ENCODE measurements around the gene GRID1. TPM values are rescaled to one million over a fixed set of nuclear protein-coding genes. Genes with fewer than 3 reads are reported as not detected.

Gene GRID1
- total RNA-seq, 1 donor from 2014 or later = 0.68 TPM

DNA sequence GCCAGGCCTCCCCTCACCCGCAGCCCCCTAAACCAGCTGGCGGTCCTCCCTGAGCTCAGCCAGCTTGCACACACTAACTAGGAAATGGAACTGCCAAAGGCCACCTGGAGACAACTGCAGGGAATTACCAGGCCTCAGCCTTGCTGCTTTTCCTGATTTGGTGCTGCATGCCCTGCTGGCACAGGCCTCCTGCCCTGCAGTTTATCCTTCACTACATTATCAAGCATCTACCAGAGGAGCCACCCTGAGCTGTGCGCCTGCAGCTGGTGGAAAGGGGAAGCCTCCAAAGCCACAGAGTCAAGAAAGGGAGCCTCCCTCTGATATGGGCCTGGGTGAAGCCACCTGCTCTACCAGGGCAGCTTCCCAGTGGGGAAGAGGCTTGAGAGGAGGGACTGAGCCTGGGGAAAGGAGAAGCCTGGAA is 139.8 kb downstream of the GRID1 start:
- ATAC-seq = no peak

DNA sequence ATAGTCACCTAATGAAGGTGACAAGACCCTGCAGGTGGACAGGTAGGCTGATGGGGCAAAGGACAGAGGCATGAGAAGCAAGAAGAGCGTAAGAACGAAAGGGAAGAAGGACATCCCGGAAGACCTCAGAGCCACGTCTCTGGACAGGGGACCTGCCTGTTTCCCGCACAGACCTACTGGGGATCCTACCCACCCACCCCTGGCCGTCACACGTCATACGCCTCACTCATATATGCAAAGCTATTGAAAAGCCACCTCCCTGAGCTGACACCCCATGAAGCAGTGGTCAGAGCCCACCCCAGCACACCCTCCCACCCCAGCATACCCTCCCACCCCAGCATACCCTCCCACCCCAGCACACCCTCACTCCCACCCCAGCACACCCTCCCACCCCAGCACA is 140.6 kb downstream of the GRID1 start:
- ATAC-seq = no peak

DNA sequence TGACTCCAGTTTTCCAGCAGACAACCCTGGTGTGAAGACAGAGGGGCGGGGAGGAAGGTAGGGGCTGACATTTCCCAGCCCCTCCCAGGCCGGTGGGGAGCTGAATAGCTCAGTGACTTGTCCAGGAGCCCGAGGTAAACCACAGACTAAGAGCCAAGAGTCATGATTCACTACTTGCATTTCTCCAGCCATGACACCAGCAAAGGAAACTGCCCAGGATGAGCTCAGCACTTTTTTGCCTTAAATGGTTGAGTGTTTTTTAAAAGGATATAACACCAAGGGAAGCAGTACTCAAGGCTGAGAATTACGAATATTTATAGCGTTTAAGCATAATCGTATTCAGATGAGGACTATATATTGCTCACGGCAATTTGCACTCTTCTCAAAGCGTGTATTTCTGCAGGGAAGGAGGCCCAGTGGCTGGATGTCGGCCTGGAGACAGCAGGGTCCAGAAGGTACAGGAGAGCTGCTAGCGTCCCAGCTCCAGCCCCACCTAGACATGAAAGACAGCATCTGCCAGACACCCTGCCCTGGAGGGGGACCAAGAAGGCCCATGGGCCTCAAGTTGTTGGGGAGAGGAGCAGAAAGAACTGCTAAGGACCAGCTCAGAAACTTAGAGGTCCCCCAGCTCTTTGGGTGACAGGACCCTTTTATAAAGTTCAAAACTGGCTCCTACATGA is 141.4 kb downstream of the GRID1 start:
- ATAC-seq = peak; percentile 30

DNA sequence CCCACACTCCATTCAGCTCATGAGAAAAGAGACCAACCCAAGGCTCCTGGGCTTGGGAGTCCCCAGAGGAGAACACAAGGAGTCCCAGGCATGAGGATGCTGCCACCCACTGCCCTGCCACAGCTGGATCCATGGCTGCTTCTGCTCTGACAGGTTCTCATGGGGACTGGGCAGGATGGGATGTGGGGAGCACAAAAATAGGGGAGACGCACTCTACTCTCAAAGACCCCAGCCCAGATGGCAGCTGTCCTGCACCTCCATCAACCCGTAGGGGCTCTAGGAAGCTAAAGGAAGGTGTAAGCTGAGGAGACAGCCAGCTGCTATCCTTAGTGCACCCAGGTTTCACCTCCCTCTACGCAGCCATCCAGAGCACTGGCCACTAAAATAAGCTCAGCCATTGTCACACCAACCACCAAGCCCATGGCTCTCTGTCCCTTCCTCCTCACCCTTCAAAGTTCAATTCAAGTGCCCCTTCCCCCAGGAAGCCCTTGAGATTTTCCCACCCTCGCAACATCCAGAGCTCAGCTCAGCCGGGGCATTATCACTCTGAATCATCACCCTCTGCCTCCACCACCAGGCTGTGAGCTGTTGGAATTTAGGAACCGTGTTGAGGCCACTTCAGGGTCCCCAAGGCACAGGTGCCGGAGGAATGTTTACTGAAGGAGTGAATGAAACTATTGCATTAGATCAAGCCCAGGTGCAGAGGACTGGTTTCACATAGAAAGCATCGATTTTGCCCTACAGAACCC is 142.1 kb downstream of the GRID1 start:
- no peak for ATAC-seq

DNA sequence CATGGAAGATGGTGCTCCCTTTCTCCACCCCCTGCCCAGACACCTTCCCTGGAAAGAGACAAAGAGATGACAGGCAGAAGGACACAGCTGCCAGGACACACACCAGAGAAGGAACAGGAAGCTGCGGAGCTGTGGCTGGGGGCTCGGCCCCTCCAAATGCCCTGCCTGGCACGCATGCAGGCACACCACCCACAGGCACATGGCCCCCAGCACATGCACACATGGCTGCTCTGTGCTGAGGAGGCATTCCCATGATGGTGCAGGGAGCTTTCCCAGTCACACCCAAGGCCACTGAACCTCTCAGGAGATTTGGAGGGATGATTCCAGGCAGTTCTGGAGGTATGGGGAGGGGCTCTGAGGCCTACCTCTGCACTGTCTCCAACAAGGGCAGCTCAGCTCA is 143.3 kb downstream of the GRID1 start:
- no peak for ATAC-seq

DNA sequence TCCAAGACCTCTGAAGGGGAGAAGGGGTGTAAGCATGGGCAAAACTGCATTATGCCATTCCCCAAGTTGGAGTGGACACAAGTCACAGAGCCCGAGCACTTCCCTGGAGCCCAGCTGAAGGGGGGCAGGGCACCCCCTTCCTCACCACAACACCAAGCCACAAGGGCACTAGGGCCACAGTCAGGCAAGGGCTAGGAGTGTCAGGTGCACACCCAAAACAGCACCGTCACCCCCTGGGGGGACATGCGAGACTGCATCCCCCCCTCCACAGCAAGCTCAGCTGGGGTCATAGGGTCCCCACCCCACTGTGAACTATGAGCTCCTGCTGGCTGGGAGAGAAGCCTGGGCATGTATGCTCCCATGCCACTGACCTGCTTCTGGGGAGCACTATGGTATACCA is 143.9 kb downstream of the GRID1 start:
- ATAC-seq = no peak

DNA sequence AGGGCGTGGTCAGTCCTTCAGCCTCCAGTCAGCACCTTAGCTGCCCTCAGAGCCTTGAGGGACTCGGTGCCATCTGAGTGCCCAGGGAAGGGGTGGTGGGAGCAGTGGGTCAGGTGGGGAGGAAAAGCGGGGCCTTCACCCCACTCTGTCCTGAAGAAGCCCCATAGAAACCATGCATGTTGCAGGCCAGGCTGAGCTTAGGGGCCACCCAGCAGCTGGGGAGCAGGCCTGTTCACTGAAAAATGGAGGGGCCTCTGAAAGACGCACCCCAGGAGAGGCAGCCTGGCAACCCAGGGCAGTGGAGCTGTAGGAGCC is 144.3 kb downstream of the GRID1 start:
- no peak for ATAC-seq

DNA sequence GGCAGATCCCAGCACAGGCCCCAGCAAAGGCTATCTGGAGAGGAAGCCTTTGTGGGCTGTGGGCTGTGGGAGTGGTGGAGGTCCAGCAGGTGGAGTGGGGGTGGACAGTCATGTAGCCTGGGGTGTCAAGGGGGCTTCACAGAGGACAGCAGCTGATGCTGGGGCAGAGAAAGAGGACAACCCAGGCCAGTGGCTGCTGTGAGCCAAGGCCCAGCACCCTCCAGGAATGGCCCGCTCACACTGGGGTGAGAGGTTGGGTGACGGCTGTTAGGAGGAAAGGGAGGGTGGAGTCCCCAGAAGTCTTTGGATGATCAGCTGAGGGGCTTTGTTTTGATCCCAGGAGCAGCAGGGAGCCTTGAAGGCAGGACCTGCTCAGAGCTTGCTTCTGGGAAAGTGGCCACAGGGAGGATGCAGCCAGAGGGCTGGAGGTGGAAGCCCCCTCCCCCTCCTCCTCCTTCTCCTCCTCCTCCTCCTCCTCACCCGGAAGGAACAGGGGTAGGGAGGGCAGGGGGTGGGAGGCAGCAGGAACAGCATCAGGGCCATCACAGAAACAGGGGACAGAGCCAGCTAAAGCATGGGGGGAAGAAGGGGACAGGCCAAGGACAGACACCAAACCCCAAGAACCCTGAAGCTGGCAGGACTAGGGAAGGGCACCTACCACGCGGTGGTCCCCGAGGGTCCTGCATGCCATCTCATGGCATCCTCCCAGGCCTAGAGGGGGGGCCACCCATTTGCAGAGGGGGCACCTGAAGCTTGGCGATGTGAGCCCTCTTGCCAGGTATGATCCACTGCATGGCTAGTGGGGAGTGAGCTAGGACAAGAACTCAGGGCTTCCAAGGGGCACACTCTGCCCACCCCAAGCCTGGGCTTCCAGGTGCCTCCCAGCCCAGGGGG is 144.9 kb downstream of the GRID1 start:
- no peak for ATAC-seq

DNA sequence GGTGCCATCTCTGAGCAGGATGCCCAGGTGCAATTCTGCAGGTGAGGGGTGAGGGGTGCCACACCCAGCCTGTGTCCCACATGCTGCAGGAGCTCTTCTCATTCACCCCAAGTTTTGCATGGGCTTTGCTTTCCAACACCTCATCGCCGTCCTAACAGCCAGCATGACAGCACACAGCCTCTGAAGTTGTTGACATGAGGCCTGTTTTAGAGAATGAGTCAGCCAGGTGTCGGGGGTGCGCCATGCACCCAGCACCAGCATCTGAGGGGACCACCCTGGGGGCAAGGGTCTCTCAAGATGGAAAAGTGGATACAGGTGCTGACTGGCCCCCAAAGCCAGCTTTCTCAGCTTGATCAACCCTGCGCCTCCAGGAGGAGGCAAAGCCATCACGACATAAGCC is 146.0 kb downstream of the GRID1 start:
- ATAC-seq = no peak

DNA sequence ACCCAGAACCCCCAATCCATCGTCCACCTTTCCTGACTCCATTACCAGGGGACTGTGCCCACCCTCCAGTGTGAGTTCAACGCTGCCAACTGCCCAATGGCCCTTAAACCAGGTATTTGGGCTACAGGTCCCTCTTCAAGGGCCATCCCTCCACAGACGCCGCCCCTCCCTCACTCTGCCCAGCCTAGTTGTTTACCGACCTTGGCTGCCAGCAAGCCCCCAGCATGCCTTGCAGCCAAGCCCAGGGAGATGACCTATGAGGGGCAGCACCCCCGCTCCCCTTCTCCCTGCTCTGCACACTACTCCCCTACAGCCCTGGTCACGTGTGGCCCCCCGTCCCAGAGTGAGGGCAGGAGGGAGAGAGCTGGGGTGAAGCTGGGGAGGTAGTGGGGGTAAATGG is 147.3 kb downstream of the GRID1 start:
- ATAC-seq = no peak

DNA sequence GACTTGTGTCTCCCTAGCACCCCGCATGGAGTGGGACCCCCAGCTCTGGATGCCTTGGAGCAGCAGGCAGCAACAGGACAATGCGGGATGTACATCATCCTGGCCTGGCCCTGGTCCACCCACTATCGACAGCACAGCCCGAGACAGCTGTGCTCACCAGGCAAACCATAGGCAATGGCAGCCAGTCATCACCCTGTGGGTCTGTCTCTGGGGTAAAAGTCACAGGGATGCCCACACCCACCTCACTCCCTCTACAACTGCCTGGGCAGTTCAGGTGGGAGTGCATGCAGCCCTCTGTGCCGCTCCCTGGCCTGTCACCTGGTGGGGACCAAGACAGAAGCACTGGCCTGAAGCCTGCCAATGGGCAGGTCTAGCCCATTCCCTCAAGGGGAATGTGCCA is 147.8 kb downstream of the GRID1 start:
- no peak for ATAC-seq

DNA sequence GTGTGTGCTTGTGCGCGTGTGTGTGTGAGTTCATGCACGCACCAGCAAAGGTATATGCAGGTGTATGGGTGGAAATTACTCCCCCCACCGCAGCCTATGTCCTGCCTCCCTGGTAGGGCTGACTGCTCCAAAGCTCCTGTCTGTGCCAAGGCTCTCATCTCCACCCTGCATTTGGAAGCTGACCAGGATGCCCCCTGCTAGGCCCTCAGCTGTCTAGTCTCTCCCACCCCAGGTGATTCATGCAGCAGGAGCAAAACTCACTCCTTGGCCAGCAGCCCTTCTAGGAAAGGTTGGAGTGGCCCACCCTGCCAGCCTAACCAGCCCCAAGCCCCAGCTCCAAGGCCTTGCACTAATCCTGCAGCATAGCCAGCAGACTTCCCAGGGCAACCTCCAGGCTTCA is 148.4 kb downstream of the GRID1 start:
- ATAC-seq = no peak

DNA sequence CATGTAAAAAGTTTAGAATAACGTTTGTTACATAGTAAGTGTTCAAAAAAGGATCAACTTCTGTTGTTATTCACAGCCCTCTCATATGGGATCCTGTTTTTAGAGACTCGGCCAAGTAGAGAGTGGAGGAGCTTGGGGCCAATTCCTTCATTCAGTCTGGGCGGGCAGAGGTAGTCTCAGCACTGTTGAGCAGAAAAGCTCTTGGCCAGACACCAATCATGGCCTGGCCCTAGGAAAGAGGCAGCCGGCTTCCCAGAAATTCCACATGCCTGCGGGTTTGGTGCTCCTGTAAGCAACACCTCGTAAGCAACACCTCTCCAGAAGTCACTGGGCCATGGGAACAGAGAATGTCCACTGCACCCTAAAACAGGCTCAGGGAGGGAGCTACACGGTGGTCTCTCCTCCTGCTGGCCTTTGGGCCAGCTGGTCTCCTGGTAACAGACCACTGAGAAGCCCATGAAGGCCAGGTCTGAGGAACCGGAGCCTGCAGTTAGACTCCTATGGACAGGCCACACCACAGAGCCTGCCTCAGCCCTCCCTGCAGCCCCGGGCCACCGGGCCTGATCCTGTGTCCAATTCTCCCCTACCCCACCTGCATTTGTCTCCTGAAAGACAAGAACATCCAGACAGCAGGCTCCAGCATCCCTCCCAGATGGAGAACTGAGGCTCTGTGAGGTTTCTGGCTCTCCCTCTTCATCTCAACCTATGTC is 149.1 kb downstream of the GRID1 start:
- no peak for ATAC-seq

DNA sequence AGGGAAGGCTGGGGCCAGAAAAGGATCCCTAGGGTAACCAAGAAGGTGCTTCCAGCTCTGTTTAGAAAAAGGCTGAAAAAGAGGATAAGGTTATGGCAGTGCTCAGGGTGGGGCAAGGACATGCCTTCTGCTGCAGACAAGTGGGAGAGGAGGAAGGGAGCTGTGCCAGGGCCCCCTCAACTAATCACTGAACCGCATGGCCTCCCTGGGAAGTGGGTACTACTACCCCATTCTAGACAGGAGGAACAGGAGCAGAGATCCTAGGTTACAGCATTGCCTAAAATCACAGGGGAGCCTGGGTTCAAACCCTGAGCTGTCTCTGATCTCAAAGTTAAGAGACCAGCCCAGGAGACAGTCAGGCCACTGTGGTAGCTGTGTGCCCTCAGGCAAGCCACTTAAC is 149.7 kb downstream of the GRID1 start:
- ATAC-seq = no peak

DNA sequence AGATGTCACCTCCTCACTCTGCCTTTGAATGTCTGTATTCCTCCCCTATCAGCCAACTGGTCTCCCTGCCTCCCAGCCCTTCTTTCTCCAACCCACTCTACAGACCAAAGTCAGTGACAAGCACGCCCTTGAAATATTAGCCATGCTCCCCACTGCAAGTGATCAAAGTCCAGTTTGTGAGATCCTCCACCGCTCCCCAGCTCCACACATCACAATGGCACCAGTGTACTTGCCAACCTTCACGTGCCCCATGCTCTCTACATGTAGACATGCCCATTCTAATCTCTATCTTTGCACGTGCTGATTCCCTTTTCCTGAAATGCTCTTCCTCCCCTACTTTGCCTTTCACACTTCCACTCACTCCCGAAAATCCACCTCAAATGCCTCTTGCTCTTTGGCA is 150.9 kb downstream of the GRID1 start:
- ATAC-seq = no peak

DNA sequence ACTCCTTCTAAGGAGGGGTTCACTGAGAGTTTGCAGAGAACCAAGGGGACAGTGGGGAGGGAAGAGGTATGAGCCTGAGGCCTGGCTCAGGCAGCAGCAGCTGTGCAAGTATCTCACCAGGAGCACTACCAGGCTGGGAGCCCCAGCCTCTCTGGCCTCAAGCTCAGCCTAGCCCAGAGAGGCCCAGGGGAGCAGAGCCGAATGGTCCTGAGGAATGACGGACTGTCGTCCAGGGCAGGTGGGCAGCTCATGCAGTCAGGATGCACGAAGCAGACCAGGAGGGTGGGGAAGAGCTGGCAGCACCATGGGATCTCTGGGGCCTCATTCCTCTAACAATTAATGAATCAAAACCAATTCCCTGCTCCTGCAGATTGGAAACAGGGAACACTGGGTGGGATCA is 151.5 kb downstream of the GRID1 start:
- ATAC-seq = no peak

DNA sequence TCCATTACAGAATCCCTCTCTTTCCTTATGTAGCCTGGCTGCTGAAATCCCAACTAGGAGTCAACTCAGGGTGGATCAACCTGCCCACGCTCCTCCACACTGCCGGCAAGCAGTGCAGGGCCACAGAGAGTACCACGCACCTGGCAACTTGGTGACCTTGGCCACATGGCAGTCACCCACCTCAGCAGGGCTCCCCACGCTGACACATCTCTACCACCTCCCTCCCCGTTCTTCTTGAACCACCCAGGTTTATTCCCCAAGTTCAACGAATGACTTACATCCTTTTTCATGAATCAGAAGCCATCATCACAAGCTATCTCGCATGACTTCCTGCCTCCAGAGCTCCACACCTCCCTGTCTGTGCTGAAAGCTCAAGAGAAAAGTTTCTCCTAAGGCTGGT is 153.4 kb downstream of the GRID1 start:
- ATAC-seq = no peak

DNA sequence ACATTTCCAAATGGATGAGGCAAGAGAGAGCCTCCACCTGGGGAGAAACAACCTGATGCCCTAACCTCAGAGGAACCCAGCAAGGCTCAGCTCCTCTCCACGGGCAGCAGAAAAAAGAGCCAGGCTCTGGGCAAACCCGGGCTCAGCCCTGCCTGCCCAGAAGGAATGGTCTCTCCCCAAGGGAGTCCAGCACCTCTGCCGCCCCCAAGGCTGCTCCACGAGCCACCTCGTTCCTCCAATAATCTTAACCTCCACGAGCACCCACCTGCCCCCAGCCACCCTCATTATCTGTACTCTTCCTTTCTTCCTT is 154.2 kb downstream of the GRID1 start:
- no peak for ATAC-seq

DNA sequence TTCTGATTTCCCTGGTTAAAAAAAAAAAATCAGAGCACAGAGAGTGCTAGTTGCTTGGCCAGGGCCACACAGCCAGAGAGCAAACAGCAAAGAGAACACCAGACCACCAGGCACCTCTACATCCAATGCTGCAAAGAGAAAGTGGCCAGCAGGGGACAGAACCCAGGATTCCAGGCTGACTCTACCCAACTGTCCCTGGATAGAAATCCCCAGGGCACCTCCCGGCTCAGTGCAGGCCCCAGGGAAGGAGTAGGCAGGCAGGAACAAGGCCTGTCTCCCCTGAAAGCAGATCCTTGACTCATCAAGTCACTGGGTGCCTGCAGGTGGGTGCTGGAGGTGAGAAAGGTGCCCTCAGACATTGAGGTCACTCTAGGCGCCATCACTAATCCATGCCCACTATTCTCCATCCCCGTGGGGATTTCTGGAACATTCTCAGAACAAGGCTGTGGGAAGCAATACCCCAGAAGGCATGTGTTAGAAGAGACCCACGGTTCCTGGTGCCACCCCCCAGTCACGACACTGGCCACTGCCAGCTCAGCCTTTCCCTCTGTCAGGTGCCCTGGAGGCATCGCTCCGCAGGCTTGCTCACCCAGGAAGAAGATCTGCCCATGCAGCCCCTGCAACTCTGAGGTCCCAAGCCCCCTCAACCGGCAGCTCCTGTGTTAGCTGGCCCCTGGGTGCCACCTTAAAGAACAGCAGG is 154.8 kb downstream of the GRID1 start:
- no peak for ATAC-seq

DNA sequence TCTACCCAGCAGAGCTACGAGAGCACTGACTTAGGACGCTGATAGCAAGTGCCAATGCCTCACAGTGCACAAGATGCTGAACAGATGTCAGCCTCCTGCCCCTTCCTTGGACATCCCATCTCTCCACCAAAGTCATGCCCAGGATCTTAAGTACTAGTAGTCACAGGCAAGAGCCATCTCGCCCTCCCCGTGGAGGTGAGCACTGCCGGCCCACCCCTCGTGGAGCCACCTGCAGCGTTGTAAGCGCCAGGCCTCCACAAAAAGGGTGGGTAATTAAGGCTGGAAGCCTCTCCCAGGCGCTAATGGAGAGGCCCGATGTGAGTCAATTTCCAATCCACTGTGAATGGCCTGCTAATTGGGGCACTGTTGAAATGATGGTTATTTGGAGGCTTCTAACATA is 156.2 kb downstream of the GRID1 start:
- ATAC-seq = no peak

DNA sequence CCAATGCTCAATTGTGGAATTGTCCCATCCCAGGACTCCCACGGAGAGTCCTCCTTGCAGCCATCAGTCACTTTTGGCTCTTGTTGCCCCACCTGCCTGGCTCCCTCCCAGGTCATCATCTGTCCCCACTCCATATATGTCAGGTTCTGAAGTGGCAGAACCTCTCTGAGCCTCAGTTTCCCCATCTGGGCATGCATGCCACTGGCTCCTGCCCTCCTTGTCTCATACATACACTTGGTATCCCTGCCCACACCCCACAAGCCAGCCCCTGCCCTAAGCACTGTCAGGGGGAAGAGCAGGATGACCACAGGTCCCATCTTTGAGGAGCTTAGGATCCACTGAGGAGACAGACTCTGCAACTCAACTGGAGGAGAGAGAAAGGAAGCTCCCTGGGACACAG is 156.9 kb downstream of the GRID1 start:
- ATAC-seq = no peak

DNA sequence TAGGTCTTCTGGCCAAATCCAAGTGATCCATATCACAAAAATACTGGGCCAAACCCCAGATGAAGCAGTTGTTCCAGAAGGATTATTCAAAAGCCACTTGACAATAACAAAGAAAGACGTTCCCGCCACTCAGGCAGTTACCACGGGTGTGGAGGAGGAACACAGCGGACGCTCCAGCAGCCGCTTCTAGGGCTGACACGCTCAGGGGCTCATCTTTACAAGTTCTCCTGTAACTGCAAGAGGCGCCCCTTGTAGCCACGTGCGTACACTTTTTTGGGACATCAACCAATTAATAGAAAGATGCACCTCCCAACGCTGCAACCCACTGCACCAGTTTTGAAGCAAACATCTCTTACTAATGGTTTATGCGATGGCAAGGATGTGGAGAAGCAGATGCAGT is 159.4 kb downstream of the GRID1 start:
- ATAC-seq = no peak

DNA sequence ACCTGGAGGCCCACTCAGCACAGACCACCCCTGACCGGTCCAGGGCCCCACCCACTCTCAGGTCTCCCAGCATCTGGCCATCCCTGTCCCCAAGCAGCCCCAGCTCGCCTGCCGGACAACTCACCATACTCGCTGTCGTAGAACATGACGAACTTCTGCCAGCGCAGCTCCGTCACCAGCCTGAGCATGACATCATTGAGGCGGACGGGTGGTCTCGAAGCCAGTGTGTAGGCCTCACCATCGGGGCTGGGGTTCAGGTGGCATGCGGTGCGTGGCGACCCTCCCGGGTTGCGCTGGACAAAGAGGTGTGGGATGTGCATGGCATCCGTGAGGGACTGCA is 160.4 kb downstream of the GRID1 start:
- no peak for ATAC-seq
